ENCODE measurements around the gene IFNA4.

DNA sequence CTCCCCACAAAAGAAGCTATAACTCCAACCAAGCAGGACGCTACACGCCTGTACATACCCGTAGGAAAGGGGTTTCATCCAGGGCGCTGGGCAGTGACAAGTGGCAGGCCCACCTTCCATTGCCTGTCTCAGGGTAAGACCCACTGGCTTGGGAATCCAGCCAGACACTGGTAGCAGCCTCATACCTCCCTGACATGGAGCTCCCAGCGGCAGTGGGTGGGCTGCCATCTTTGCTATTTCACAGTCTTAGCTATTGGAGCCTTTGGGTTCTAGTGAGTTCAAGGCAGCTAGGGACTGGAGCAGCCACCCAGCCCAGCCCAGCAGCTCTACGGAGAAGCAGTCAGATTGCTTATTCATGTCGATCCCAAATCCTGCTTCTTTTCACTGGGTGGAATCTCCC lies 22.9 kb upstream of the IFNA4 start:
- no peak for TF ChIP-seq CTCF (IDR thresholded peaks at IDR 0.05)
- no peak for TF ChIP-seq FOXJ3 (CRISPR knock-in tag; IDR thresholded peaks at IDR 0.05; ENCODE audit: borderline replicate concordance)
- no peak for TF ChIP-seq RELA (CRISPR knock-in tag; IDR thresholded peaks at IDR 0.05; ENCODE audit: borderline replicate concordance)
- no peak for TF ChIP-seq NR1H2 (CRISPR knock-in tag; IDR thresholded peaks at IDR 0.05)
- TF ChIP-seq, protein P1, sequence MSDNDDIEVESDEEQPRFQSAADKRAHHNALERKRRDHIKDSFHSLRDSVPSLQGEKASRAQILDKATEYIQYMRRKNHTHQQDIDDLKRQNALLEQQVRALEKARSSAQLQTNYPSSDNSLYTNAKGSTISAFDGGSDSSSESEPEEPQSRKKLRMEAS (CRISPR knock-in tag; IDR thresholded peaks at IDR 0.05) = no peak

Data from WTC11 (cell line).